Measurements from ENCODE around the gene UGCG. TPM values are rescaled to one million over a fixed set of nuclear protein-coding genes. Genes with fewer than 3 reads are reported as not detected.
A peak's percentile ranks its signal among the peaks of the same experiment; 100 is the strongest.

The UGCG gene
- total and polyA plus RNA-seq, 2 donors (not counting 1 experiment from before 2014, with no cell fraction given), result 23.9 to 53.5 TPM

DNA sequence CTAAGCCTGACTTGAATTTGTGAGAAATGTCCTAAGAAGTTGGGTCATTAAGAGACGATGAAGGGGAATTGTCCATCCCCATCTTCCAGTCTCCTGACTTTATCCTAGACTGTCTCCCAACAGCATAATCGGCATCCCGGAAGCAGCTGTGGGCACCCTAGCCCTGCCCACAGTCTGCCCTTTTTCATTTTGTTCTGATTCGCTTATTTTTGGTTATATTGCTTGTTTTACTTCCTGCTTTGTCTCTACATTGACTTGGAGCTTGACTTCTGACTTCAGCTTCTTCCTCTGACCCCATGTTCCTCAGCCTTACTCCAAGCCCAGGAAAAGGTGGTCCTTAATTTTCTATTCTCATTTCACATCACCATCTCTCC is 41.8 kb downstream of the UGCG start:
- intact Hi-C loops (cut with micrococcal nuclease), result loop anchor here (5.0 to 10.0 kb wide), 2 partner anchors 46 to 111 kb away; no protein-coding TSS in a partner anchor
- Histone ChIP-seq H3K4me3 (ENCODE audit: control extremely low read depth in 1 of 5, extremely low read depth in 1 of 5, insufficient read depth in 1 of 5, low read depth in 2 of 5, low read length in 4 of 5) (peak overlapping the region in 2 of 5 experiments; percentile 10 to 22), H3K79me2 (ENCODE audit: control insufficient read depth, insufficient read depth, low read length) (peaks cover 5% of the 10 kb centered on the region), H3K9me3 (ENCODE audit: control extremely low read depth in 1 of 3, control insufficient read depth in 2 of 3, insufficient read depth in 1 of 3, low read length in 2 of 3) (no peaks in the 10 kb centered on the region), H3K4me2 (replicated peaks; ENCODE audit: low read depth, low read length, poor library complexity, severe bottlenecking) (peak overlapping the region; percentile 57), H3K36me3 (replicated peaks in 1 of 2; ENCODE audit: control extremely low read depth in 1 of 2, control insufficient read depth in 1 of 2, extremely low read depth in 1 of 2, insufficient read depth in 2 of 2, low read length in 1 of 2) (peaks cover 9 to 29% of the 10 kb centered on the region in 2 experiments), H3K27ac (ENCODE audit: low read length in 2 of 2) (peak overlapping the region; percentile 61 to 83), H2AFZ (ENCODE audit: insufficient read depth, low read depth, low read length, poor library complexity, severe bottlenecking) (peak overlapping the region; percentile 48), H4K20me1 (ENCODE audit: control insufficient read depth, insufficient read depth, low read length, poor library complexity, severe bottlenecking) (no peaks in the 10 kb centered on the region), H3K27me3 (replicated peaks in 1 of 4; ENCODE audit: control extremely low read depth in 1 of 4, control insufficient read depth in 3 of 4, insufficient read depth in 4 of 4, low read length in 3 of 4) (no peaks in the 10 kb centered on the region), H3K4me1 (ENCODE audit: control insufficient read depth in 2 of 2, insufficient read depth in 2 of 2, low read length in 2 of 2) (peaks cover 26 to 33% of the 10 kb centered on the region in 2 donors), H3K9ac (ENCODE audit: low read length) (peak overlapping the region; percentile 27)
- ChIA-PET CTCF (interaction anchor here (1.4 kb wide), 1 partner anchor 179 kb away, joined by 5 read pairs; no protein-coding TSS in a partner anchor), POLR2A (interaction anchor here (1.2 kb wide), 1 partner anchor 23 kb away, joined by 3 read pairs; no protein-coding TSS in a partner anchor)
- TF ChIP-seq EZH2 (IDR thresholded peaks at IDR 0.05; ENCODE audit: borderline replicate concordance, insufficient read depth, low read depth, low read length, poor library complexity, severe bottlenecking), result no peak
- TF ChIP-seq CTCF (IDR thresholded peaks at IDR 0.05), result no peak
- Mint-ChIP-seq H3K9me3 (ENCODE audit: insufficient read depth) (no peaks in the 10 kb centered on the region), H3K4me1 (peaks cover 35% of the 10 kb centered on the region), H3K27ac (peak overlapping the region; percentile 92), H3K27me3 (no peaks in the 10 kb centered on the region), H3K4me3 (peak overlapping the region; percentile 64)
- 100% methylated on average over 1 of the region's 4 CpGs for WGBS (ENCODE audit: insufficient coverage)
- ATAC-seq (ENCODE audit: low read depth) (no peak), DNase-seq (no peak)

DNA sequence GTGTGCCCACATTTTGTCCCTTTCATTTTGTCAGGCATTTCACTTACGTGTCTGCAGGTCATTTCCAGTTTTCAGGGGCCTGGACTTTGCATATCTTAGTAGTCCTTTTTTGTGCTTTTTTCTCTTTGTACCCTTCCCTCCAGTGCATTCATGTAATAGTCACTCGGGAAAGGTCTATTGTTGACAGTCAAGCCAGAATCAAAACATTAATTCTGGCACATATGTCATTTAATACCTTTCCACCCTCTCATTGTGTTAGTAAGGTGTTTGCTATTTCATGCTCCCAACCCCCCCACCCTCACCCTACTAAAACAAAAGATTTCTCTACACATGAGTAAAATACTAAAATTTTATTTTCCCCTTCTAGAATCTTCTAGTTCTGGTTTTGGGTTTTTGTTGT is 42.7 kb downstream of the UGCG start:
- WGBS (ENCODE audit: insufficient coverage), result 100% methylated on average over 1 of the region's 2 CpGs
- Histone ChIP-seq H4K20me1 (ENCODE audit: control insufficient read depth, insufficient read depth, low read length, poor library complexity, severe bottlenecking) (no peaks in the 10 kb centered on the region), H3K27ac (ENCODE audit: low read length in 2 of 2) (peak overlapping the region in 1 of 2 donors; percentile 83), H2AFZ (ENCODE audit: insufficient read depth, low read depth, low read length, poor library complexity, severe bottlenecking) (no peak overlapping the region), H3K4me3 (ENCODE audit: control extremely low read depth in 1 of 5, extremely low read depth in 1 of 5, insufficient read depth in 1 of 5, low read depth in 2 of 5, low read length in 4 of 5) (no peak overlapping the region), H3K27me3 (replicated peaks in 1 of 4; ENCODE audit: control extremely low read depth in 1 of 4, control insufficient read depth in 3 of 4, insufficient read depth in 4 of 4, low read length in 3 of 4) (no peaks in the 10 kb centered on the region), H3K4me1 (ENCODE audit: control insufficient read depth in 2 of 2, insufficient read depth in 2 of 2, low read length in 2 of 2) (peaks cover 30 to 37% of the 10 kb centered on the region in 2 donors), H3K36me3 (replicated peaks in 1 of 2; ENCODE audit: control extremely low read depth in 1 of 2, control insufficient read depth in 1 of 2, extremely low read depth in 1 of 2, insufficient read depth in 2 of 2, low read length in 1 of 2) (peaks cover 6 to 20% of the 10 kb centered on the region in 2 experiments), H3K79me2 (ENCODE audit: control insufficient read depth, insufficient read depth, low read length) (peaks cover 5% of the 10 kb centered on the region), H3K9ac (ENCODE audit: low read length) (no peak overlapping the region), H3K9me3 (ENCODE audit: control extremely low read depth in 1 of 3, control insufficient read depth in 2 of 3, insufficient read depth in 1 of 3, low read length in 2 of 3) (no peaks in the 10 kb centered on the region), H3K4me2 (replicated peaks; ENCODE audit: low read depth, low read length, poor library complexity, severe bottlenecking) (no peak overlapping the region)
- H3K27ac Mint-ChIP-seq, result peak overlapping the region; percentile 92
- peaks cover 39% of the 10 kb centered on the region for H3K4me1 Mint-ChIP-seq
- DNase-seq, result no peak
- H3K9me3 Mint-ChIP-seq (ENCODE audit: insufficient read depth), result no peaks in the 10 kb centered on the region
- ChIA-PET CTCF (interaction anchor here (1.4 kb wide), 1 partner anchor 180 kb away, joined by 5 read pairs; no protein-coding TSS in a partner anchor), POLR2A (interaction anchor here (0.6 kb wide), 1 partner anchor 12 kb away, joined by 3 read pairs; no protein-coding TSS in a partner anchor)
- H3K4me3 Mint-ChIP-seq, result peak overlapping the region; percentile 16
- intact Hi-C loops (cut with micrococcal nuclease), result loop anchor here (5.0 to 10.0 kb wide), 2 partner anchors 45 to 112 kb away; no protein-coding TSS in a partner anchor
- TF ChIP-seq EZH2 (IDR thresholded peaks at IDR 0.05; ENCODE audit: borderline replicate concordance, insufficient read depth, low read depth, low read length, poor library complexity, severe bottlenecking) (no peak), CTCF (IDR thresholded peaks at IDR 0.05) (no peak)
- no peaks in the 10 kb centered on the region for H3K27me3 Mint-ChIP-seq
- ATAC-seq (ENCODE audit: low read depth), result no peak

Data from B cell (primary cell).